22Rv1 (cell line): ENCODE measurements around the gene RPL37A.

Source experiments
- H3K27ac ChIP-seq: fragments of 450-650 bp; 2 replicates; pipeline ENCODE4 v1.5.1; 2017
- ZFX ChIP-seq: fragments of 450-650 bp; IDR thresholded peaks from 2 replicates; pipeline ENCODE4 v1.6.1; 2017; ENCODE audit warnings: antibody characterized with exemption, borderline replicate concordance
- TF ChIP-seq, protein P1 (sequence below): fragments of 450-650 bp; IDR thresholded peaks from 2 replicates; pipeline ENCODE4 v1.5.1; 2017; ENCODE audit warnings: mild to moderate bottlenecking

The RPL37A gene

DNA sequence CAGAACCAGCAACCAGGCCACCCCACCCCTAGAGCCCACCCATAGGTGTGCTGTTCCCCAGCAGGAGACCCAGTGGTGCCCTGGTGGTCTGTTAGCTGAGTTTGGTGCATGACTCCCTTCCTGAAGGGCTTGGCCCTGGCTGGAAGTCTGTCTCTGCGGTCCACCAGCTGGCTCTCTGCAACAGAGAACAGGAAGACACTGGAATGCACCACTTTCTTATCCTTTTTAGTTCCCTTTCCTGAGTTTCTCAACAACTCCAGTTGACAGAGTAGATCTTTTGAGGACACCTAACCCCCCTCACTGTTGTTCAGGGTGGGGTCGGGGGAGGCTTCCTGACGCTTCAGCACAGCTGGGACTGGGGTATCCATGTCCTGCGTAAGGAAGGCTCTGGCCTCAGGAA is 11.9 kb upstream of the RPL37A start:
- TF ChIP-seq, protein P1, sequence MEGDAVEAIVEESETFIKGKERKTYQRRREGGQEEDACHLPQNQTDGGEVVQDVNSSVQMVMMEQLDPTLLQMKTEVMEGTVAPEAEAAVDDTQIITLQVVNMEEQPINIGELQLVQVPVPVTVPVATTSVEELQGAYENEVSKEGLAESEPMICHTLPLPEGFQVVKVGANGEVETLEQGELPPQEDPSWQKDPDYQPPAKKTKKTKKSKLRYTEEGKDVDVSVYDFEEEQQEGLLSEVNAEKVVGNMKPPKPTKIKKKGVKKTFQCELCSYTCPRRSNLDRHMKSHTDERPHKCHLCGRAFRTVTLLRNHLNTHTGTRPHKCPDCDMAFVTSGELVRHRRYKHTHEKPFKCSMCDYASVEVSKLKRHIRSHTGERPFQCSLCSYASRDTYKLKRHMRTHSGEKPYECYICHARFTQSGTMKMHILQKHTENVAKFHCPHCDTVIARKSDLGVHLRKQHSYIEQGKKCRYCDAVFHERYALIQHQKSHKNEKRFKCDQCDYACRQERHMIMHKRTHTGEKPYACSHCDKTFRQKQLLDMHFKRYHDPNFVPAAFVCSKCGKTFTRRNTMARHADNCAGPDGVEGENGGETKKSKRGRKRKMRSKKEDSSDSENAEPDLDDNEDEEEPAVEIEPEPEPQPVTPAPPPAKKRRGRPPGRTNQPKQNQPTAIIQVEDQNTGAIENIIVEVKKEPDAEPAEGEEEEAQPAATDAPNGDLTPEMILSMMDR, result no peak
- no peak for TF ChIP-seq ZFX
- no peak overlapping the region for H3K27ac ChIP-seq

DNA sequence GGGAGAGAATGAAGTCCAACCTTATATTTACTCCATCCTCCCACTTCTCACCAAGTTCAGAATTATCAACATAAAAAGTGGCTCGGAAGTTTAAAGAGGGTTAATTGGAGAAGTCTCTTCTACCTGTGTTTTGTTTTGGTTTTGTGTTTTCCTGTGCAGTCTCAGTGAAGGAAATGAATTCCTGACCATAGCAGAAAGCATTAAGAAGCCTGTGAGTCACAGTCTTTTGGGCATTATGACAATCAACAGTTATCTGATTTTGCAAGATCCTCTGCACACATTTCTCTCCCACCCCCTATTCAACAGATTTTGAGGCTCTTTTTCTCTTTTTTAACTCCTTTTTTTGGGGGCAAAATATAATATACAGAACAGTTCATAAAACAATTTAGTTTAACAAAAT is 8.6 kb upstream of the RPL37A start:
- TF ChIP-seq, protein P1, result no peak
- TF ChIP-seq ZFX, result no peak
- no peak overlapping the region for H3K27ac ChIP-seq

DNA sequence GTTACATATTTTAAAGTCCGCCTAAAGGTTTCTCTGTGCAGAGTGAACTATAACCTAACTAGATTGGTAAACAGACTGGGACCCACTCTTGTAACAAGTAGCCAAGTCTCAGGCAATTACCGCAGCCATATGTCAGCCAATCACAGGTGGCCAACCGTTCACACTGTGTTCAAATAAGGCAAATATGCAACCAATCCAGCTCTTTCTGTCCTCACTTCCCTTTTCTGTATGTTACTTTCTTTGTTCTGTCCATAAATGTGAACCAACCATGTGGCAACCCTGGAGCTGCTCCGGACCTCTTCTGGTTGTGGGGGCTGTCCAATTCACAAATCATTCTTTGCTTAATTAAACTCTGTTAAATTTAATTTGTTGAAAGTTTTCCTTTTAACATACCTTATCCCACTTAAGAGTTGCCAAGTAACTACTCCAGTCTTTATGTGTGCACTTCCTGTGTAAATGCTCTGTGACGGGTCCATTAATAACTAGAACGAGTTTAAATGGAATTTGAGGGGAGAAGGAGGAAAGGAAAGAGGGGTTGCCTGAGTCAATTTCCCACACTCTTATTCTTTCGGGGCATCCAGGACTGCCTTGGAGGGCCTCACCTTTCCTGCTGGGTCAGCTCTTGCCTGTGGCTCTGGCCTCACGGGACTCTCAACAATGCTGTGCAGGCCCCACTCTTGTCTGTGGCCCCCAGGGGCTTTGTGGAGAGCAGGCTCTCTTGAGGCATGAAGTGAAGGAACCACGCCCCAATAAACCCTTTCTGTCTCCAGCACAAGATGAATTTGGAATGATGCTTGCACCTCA is 6.6 kb upstream of the RPL37A start:
- no peak overlapping the region for H3K27ac ChIP-seq

DNA sequence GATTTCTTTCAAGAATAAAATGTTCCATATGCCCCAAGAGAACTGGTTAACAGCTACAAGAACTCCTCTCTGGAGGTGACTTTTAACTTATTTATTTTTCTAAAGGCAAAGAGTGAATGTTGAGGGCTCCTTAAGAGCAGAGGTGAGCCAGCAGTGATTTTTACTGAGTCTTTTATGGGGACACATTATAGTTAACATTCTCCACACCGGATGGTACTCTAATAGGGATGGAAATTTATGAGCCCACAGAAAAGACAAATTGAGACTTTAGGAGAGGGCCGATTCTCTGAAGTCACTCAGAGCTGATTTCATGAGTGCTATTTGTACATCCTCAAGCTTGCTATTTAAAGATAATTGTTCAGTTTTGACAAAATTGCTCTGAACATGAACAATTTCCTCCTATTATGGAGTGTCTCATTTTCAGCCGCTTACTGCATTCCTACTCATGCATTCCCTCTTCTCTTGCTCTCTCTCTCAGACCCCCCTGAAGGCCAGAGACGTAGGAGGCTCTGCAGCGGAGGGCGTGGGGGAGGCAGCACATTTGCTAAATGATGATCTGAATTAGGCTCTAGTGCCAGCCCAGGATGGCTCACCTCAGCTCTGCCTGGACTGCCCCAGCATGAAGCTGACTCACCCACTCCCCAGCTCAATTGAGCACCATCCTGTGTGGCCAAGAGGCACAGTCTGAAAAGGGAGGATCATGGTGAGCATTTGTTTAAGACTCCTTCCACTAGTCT is 5.9 kb upstream of the RPL37A start:
- H3K27ac ChIP-seq, result no peak overlapping the region
- TF ChIP-seq ZFX, result no peak
- TF ChIP-seq, protein P1, result no peak

More for the DNA sequence above, 6.6 kb upstream of the RPL37A start:
- TF ChIP-seq, protein P1, result no peak
- no peak for TF ChIP-seq ZFX

DNA sequence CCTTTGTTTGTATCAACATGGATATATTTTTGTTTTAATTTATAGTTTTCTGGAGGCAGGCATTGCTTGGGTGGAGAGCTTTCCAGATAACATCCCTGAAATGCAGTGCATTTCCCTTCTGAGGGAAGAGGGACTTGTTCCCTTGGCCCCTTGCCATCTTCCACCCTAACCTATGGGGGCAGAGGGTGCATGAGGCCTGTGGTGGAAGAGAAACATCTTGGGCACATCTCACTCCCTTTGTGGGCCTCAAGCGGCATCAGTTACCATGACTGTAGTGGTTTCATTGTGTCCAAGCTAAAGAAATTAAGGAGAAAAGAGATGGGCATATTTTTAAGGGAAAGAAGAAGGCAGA is 5.3 kb upstream of the RPL37A start:
- TF ChIP-seq, protein P1, result no peak
- TF ChIP-seq ZFX, result no peak
- H3K27ac ChIP-seq, result no peak overlapping the region

DNA sequence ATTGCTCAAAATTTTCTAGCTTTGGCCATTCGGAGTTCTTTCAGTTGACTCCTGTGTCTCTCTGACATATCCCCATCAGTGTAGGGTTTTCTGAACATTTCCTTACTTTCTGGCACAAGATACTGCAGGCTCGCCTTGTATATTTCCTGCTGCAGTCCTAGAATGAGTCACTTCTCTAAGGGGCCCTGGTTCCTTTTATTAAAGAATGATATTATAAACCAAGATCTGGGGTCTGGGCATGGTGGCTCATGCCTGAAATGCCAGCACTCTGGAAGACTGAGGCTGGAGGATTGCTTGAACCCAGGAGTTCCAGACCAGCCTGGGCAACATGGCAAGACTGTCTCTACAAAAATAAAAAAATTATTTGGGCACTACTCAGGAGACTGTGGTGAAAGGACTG is 3.0 kb upstream of the RPL37A start:
- TF ChIP-seq, protein P1, result no peak
- no peak for TF ChIP-seq ZFX
- no peak overlapping the region for H3K27ac ChIP-seq
